ENCODE results near the gene MUC15. TPM values are rescaled to one million over a fixed set of nuclear protein-coding genes. Genes with fewer than 3 reads are reported as not detected.

Gene MUC15
- total RNA-seq, 1 donor from 2014 or later: not detected

DNA sequence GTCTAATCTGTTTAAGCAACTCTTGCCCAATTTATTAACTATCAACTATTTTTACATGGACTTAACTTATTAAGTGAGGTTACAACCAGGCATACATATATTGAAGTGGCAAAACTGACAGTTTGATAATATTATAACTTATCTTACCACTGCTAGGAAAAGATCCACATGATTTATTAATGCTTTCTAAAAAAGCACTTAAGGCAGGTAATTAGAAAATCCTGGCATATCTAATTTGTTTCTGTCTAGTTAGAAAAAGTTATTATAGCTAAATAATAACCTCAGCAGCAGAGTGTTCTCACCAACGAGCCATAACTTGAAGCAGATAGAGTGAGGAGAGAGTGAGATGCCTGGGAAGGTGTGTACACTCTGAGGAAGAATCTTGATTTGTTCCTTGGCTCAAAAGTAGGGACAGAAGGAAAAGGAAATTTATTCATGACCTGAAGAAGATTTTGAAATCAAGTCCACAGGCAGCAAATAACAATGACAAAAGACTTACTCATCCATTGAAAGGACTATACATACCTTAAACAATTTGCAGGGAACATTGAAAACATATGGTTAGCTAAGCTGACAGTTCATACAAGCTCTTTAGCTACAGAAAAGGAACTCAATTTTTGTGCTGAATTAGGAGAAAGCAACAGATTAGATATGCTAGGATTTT, 7.1 kb upstream of the MUC15 start:
- DNase-seq (ENCODE audit: extremely low read depth, low read depth, low spot score): no peak

DNA sequence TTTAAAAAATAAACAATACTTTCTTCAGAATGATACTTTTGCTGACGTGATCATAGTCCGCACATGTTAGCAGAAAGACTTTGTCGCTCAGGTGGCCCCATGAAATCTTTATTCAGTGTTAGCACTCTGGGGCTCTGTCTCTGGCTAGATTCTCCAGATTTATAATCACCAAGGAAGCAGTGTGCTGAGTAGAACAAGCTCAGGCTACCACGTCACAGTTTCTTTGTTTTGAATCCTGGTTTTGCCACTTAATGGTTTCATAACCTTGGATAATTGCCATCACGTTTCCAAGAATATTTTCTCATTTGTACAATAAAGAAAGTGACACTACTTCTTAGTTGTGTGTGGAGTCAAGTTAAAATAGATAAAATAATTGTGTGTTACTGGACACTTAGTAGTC, 3.9 kb upstream of the MUC15 start:
- no peak for DNase-seq (ENCODE audit: extremely low read depth, low read depth, low spot score)

DNA sequence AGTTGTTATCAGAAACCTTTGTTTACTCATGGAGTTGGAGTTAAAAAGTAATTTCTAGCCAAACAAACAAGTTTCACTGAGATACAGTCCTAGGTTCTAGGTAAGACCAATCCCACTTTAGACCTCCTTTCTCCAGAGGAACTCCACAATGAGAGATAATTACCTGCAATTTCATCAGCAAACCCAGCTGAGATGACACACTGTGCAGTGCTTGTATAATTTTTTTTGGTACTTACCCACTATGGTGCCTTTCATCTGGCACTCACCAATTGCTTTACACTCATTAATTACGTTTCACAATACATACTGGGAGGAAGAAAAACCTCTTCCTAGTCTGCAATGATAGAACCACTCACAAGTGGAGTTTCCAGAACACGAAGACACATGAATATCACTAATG, 1.8 kb upstream of the MUC15 start:
- DNase-seq (ENCODE audit: extremely low read depth, low read depth, low spot score): no peak

DNA sequence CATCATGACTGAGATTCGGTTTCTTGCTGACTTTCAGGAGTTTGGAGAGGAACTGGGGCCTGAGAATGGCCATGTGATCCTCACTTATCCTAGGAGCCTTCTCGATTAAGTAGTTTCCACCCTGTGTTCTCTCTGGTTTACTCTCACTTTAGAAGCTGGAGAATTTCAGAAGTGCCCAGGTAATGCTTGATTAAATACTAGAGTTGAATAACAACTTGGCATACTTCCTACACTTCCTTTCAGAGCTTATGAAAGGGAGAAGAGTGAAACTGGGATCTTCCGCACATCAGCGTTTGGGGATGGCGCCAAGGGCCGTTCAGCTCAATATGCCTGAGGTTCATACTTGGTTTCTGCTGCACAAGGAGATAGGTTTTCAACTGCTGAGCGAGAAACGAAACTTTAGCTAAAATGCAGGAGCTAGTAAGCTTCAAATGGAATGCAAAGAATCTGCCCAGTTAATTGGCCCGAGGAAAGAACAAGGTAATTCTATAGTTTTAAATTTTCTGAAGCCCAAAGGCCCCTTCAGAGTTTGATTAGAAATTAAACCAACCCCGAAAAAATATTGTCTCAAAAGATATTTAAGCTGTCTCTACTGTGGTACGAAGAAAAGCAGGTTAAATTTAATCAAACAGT, 823 bp upstream of the MUC15 start:
- no peak for DNase-seq (ENCODE audit: extremely low read depth, low read depth, low spot score)

DNA sequence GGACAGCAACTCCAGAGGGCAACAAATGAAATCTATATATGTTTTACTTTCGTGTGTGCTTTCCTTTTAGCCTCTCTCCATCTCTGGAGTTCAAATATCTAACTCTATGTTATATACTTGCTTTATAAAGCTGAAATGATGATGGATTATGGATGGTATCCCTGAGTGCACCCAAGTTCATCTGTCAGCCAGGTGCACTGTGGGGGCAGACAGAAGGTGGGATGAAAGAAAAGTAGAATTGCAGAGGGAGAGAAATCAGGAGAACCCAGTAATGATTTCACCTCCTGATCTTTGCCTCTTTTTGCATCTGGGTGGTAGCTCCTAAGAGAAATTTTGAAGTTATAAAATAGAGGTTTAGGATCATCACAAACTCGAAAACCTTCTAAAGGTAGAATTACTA, 2.4 kb downstream of the MUC15 start:
- DNase-seq (ENCODE audit: extremely low read depth, low read depth, low spot score): no peak

DNA sequence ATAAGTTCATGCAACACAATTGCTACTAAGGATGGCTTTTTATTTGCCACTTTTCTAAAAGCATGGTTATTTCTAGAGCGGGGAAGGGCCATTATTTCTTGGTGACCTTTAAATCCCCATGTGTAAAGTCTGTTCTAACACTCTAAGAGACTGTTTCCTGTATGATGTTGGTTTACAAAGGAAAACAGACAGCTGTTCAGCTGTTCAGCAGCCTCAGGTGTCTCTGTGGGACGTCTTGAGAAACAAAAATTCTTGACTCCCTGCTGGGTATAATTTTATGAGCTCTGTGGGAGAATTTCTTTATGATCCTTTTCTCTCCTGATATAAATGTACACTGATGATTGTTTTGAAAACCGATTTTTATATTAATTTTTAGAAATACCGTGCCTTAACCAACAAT, 13.9 kb downstream of the MUC15 start:
- DNase-seq (ENCODE audit: extremely low read depth, low read depth, low spot score): no peak

DNA sequence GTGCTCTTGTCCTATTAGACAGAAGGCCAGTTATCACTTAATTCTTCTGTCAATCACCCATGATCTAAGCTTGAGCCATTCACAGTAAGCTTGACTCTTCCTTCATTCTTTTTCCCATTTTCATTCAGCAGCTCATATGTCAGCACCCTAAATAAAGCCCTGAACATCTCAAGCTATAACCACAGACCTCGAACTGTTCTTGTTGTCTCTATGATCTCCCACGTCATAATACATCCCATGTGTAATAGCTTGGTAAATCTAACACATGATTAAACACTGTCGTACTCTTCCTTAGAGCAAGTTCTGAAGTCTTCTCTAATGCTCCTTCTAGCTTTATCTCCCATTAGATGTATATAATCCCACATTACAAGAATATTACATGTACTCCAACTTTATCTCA, 14.4 kb downstream of the MUC15 start:
- DNase-seq (ENCODE audit: extremely low read depth, low read depth, low spot score): no peak

DNA sequence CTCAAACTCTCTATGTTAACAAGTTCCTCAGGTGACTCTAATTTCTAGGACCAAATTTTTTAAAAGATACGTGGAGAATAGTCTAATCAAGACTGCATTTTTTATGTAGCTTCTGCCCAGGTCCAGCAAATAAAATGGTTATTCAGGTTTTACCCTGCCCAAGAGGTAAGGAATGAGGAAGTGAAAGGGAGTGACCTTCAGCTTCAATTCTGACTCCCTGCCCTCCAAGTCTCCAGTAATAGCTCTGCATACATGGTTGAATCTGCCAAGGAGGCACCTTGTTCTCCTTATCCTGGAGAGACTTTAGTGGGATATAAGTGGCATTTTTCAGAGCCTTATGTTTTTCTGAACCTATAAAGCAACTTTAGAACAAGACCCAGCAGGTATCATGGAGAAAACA, 15.5 kb downstream of the MUC15 start:
- DNase-seq (ENCODE audit: extremely low read depth, low read depth, low spot score): no peak

DNA sequence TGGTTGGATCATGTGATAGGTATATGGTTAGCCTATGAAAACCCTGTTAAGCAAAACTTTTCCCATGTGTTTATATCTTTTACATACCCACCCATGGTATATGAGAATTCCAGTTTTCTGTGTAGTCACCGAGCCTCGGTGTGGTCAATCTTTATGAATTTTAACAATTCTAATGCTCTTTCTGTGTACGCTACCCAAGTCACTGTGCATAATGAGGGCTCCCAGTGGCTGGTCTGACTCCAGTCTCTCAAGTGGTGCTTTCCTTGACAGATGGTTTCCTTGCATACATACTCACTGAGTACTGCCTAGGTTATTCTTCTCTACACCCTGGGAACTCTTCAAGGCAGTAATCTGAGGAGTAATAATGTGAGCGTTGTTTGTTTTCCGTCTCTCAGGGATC, 17.6 kb downstream of the MUC15 start:
- DNase-seq (ENCODE audit: extremely low read depth, low read depth, low spot score): no peak

DNA sequence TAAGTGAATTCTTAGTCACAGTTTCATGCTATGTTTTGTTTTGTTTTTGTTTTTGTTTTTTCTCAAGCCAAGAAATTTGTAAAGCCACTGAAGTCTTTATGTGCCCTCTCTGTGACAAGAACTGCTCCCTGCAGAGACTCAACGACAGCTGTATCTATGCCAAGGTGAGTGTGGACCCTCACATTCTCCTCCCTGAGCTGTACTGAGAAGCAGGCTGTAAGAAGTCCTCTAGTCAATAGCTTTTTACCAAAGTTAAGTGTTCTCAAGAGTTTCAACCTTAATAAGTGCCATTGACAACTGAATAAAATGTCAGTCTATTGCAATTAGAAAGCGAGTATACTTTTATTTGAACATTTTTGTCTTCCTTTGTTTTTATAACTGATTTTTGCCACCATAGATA, 18.9 kb downstream of the MUC15 start:
- DNase-seq (ENCODE audit: extremely low read depth, low read depth, low spot score): no peak

DNA sequence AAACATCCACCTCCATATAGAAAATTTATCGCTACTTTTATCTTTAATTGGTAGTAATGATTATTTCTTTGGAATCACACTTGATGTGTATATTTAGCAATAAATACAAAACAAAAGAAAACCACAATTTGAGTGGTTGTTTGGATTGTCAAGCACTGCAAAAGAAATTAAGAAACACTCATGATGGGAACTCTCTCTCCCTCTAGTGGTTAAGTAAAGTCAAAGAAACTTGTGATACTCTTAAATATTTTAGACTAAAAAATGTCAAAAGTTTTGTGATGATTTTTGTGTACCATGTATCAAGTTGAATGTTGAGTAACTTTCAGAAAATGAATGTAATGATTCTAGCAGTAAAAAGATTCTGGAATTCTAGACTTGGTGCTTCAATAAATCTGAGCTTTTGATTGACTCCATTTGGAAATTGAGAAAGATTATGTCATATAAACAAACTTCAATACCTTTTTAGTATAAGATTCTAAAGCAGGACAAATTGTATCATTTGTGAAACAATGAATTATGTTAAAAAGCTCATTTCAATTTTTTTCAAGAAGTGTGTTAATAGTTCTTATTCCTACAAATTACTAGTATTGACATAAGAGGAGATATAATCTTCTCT, 20.8 kb downstream of the MUC15 start:
- DNase-seq (ENCODE audit: extremely low read depth, low read depth, low spot score): no peak

DNA sequence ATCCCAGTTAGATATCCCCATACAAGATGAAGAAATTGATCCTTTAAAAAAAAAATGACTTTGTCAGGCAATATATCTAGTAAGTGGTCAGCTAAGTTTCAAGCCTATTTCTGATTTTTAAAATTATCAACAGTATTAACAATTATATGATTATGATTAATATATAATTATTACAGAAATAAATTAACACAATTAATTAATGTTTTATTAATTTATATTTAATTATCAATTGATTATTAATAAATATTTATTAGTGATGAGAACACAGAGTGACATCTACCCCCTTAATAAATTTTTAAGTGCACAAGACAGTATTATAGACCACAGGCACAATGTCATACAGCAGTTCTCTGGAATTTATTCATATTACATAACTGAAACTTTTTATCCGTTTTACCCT, 22.0 kb downstream of the MUC15 start:
- no peak for DNase-seq (ENCODE audit: extremely low read depth, low read depth, low spot score)

DNA sequence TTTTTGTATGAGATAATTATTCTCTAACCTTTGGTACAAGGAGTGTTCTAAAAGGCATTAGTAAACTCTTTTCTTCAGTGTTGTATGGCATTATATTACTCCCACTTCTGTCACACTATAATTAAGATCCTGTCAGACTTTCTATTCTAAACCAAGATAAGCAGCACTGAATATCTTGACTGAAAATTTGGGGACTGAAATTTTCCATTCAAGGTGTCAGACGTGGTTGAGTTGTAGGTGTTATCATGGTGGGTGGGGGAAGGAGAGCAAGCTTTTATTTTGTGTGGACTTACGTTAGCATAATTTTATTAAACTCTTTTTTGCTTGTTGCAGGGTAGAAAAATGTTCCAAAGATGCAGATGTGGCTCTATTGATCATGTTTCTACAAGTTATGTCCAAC, 22.9 kb downstream of the MUC15 start:
- DNase-seq (ENCODE audit: extremely low read depth, low read depth, low spot score): no peak

DNA sequence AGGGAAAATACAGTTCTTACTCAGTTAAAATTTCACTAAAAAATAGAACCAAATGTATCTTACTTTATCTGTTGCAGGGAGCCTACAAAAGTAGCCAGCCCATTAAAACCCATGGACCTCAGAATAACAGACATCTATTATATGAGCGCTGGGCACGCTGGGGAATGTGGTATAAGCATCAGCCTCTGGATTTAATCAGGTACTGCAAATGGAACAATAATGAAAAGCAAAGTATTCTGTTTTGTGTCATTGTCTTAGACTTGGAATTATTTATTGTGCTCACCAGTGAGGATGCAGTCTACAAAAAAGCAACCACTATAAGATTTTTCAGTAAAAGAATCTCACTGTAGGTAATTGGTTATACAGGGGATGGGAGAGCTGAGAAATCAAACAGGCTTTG, 30.2 kb downstream of the MUC15 start:
- DNase-seq (ENCODE audit: extremely low read depth, low read depth, low spot score): no peak

DNA sequence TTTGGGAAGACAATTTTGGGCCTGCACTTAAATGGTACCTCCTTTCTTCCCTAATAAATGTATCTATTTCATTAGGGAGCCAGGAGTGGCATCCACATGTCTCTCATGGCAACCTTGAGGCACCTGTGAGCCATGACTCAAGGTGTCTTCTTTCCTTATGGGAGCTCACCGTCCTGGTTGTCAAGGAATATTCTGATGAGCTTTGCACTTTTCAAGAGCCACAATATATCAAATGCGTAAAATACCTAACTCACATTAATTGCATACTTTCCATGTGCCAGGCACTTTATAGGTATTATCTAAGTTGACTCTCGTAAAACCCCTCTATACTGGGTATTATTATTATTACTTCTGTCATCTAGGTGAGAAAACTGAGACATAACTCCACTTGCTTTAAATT, 32.5 kb downstream of the MUC15 start:
- DNase-seq (ENCODE audit: extremely low read depth, low read depth, low spot score): no peak

DNA sequence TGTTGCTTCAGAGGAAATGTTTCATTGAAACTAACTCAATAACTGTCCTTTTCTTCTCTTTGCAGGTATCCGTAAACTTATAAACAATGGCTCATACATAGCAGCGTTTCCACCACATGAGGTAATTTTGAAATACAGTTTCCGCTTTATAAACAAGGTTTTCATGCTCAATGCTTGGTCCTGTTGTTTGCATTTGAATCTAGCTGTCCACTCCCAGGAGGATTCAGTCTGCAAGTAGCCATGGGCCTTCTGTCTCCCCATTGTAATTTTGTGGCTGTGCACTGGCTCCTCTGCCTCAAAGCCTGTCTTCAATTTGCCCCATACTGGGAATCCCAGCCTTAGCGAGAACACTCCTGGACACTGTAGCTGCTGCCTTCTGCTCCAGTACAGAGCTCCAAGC, 34.7 kb downstream of the MUC15 start:
- no peak for DNase-seq (ENCODE audit: extremely low read depth, low read depth, low spot score)

DNA sequence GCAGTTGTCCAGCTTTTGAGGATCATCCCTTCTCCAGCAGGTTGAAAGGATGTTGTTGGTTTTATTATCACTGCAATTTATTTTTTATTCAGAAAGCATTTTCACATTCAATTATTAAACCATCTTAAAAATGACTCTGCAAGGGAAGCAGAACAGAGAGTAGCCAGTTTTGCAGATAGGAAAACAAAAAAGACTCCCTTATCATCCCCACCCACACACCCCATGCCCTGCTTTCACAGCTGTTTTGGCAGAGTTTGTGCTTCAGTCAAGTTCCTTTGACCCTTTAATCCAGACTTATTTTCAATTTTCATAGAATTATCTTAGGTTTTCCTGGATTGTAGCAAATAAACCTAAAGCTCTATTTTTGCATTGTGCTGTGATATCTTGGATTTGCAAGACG, 44.4 kb downstream of the MUC15 start:
- DNase-seq (ENCODE audit: extremely low read depth, low read depth, low spot score): no peak

DNA sequence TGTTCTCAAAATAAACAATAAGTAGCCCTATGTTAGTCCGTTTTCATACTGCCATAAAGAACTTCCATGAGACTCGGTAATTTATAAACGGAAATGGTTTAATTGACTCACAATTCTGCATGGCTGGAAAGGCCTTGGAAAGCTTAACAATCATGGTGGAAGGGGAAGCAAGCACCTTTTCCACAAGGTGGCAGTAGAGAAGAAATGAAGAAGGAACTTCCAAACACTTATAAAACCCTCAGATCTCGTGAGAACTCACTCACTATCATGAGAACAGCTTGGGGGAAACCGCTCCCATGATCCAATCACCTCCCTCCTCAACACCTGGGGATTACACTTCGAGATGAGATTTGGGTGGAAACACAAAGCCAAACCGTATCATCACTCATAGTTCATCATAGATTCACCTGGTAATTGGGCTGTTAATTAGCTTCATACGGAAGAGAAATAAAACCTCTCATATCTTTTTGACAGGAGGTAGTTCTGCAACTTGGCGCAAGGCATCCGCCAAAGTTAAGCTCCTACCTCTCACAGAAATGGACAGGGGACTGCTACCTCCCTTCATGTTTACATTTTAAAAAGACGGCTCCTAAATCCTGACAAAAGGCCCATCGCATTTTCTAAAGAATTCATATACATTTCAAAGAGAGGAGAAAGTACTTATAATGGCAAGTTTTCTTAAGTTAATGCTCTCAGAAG, 49.0 kb downstream of the MUC15 start:
- DNase-seq (ENCODE audit: extremely low read depth, low read depth, low spot score): no peak

DNA sequence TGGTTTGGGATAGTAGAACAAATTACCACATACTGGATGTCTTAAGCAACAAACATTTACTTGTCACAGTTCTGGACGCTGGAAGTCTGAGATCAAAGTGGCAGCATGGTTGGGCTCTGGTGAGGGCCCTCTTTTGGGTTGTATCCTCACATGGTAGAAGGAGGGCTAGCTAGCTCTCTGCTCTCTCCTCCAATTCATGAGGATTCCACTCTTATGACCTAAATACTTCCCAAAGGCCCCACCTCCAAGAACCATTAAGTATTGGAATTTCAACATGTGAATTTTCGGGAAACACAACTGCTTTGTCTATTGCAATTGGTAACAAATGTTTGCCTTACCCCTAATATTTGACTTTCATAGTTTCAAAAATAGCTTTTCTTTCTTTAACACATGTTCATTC, 52.6 kb downstream of the MUC15 start:
- DNase-seq (ENCODE audit: extremely low read depth, low read depth, low spot score): no peak

DNA sequence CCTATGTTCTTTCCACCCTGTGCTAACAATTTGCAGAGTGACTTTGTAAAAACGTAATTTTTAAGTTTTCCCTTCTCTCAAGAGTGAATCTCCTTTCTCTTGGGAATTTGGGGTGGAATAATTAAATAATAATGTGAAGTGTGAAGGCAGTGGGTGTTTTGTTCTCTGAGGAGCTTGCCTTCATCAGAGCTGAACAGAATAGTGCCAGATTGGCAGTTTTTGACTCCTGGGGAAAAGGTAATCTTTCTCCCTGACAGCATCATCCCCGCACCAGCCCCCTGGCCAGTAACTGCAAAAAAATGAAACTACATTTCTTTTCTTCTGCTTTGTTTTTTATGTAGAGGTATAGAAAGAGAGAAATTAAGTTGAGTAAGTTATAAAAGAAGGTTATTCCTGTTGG, 59.9 kb downstream of the MUC15 start:
- DNase-seq (ENCODE audit: extremely low read depth, low read depth, low spot score): no peak

DNA sequence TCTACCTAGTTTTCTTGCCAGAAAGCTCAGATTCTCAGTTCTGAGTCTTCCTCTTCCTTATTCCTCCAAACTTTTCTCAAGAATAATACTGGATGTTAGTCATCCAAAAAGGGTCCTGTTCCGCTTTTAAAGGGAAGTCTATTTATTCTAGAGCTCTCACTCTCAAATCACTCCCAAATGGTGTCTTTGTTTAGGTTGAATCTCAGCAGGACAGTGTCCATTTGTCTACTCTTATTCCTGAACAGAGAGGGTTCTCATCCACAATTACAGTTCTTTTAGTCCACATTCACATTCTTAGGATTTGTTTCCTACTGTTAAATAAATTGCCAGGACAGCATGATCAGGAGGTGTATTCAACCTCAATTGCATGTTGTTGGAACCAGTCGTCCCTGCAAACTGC, 61.3 kb downstream of the MUC15 start:
- DNase-seq (ENCODE audit: extremely low read depth, low read depth, low spot score): no peak

DNA sequence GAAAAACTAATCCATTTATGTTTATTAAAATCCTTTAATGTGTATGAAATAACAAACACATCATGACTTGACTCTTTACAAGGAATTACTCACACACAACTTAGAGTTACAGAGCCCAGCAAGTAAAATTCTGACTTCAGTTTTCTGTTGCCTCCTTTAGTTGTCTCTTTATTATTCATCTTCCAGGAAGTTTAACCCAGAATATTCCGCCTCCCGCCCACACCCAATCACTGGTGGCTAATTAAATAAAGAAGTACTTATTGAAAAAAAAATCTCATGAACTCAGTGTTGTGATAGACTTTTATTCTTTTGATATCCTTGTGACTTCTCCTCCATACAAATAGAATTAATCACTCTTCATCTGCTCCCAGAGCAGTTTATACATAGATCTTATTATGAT, 61.9 kb downstream of the MUC15 start:
- DNase-seq (ENCODE audit: extremely low read depth, low read depth, low spot score): no peak
